HCT116 (cell line): ENCODE data around the gene RABIF. TPM values are rescaled to one million over a fixed set of nuclear protein-coding genes. Genes with fewer than 3 reads are reported as not detected.

ENCODE experiments used
- ATAC-seq: fragments of 200-7000 bp; cut with Tn5 transposase; 2 replicates; pipeline ENCODE4 v1.9.1; 2020; ENCODE audit warnings: mild to moderate bottlenecking, moderate library complexity
- BruUV-seq: library from RNA; stranded (reverse); fragments of 400-500 nt; replicated peaks from 2 replicates; lab custom pipeline; 2021; lab: Mats Ljungman, UMichigan
- CTCF ChIA-PET: fragments of 300-600 bp; sonication (Branson Sonifier 250); formaldehyde crosslinking; loops from one replicate; lab custom pipeline; 2021; ENCODE audit warnings: antibody characterized with exemption; lab: Charles Lee
- POLR2A ChIA-PET: fragments of 300-600, 350-600 bp; sonication (Branson Sonifier 250); formaldehyde crosslinking; loops from one replicate; lab custom pipeline; 2021; ENCODE audit warnings: antibody characterized with exemption; lab: Charles Lee
- RAD21 ChIA-PET, 2 experiments: fragments of 300-600 bp; sonication (Branson Sonifier 250); formaldehyde crosslinking; loops; one replicate each; lab custom pipeline; 2023; ENCODE audit warnings: low total read pairs in 2 of 2; ENCODE audit not compliant: uncharacterized antibody in 2 of 2, unreplicated experiment in 2 of 2, low non-redundant PET in 1 of 2; lab: Charles Lee
- DNase-seq: peaks from one replicate; pipeline ENCODE4 v3.0.0-alpha.2; 2010; ENCODE audit warnings: low read depth, low spot score
- H2AFZ ChIP-seq: fragments of 200-600 bp; shearing (Covaris generic), sonication (generic); 2 replicates; pipeline ENCODE4 v1.6.1; 2017; ENCODE audit warnings: low read depth, mixed run types, mixed read lengths, antibody characterized with exemption, low read length; ENCODE audit not compliant: poor library complexity, severe bottlenecking
- H3K27ac ChIP-seq: 2 replicates; pipeline ENCODE4 v1.5.1; 2012; ENCODE audit warnings: low read depth, low read length
- H3K27me3 ChIP-seq: fragments of 200-600 bp; sonication (generic); 2 replicates; pipeline ENCODE4 v1.6.1; 2016; ENCODE audit warnings: mixed run types, low read length, mixed read lengths; ENCODE audit not compliant: insufficient read depth
- H3K36me3 ChIP-seq, 2 experiments: fragments of 200-500 bp in 1 of 2; fragments of 200-600 bp in 1 of 2; sonication (Bioruptor generic) in 1 of 2; sonication (generic) in 1 of 2; 2 replicates each; pipeline versions ENCODE4 v1.5.1 to v1.6.1; 2014 to 2016; ENCODE audit warnings: low read length in 2 of 2, inconsistent platforms in 1 of 2, mixed read lengths in 1 of 2, mixed run types in 1 of 2; ENCODE audit not compliant: insufficient read depth in 2 of 2, control insufficient read depth in 1 of 2
- H3K4me1 ChIP-seq, 2 experiments: fragments of 200-600 bp in 1 of 2; sonication (generic) in 1 of 2; 2 replicates each; pipeline versions ENCODE4 v1.5.1 to v1.6.1; 2012 to 2017; ENCODE audit warnings: low read length in 2 of 2, inconsistent platforms in 1 of 2, mild to moderate bottlenecking in 1 of 2, mixed read lengths in 1 of 2, mixed run types in 1 of 2, moderate library complexity in 1 of 2; ENCODE audit not compliant: insufficient read depth in 2 of 2, control insufficient read depth in 1 of 2
- H3K4me2 ChIP-seq: fragments of 200-600 bp; sonication (generic); 2 replicates; pipeline ENCODE4 v1.6.1; 2017; ENCODE audit warnings: mixed run types, low read length, mixed read lengths
- H3K4me3 ChIP-seq, 2 experiments: fragments of 200-600 bp in 1 of 2; sonication (generic) in 1 of 2; replicated peaks in 1 of 2; 2 replicates each; pipeline ENCODE4 v1.5.1; 2011 to 2016; ENCODE audit warnings: low read length in 2 of 2, control low read depth in 1 of 2, low read depth in 1 of 2, mild to moderate bottlenecking in 1 of 2, mixed read lengths in 1 of 2, mixed run types in 1 of 2
- H3K79me2 ChIP-seq: fragments of 200-600 bp; sonication (generic); 2 replicates; pipeline ENCODE4 v1.6.1; 2017; ENCODE audit warnings: mild to moderate bottlenecking, mixed run types, low read length, moderate library complexity, mixed read lengths; ENCODE audit not compliant: insufficient read depth
- H3K9ac ChIP-seq: fragments of 200-600 bp; sonication (generic); 2 replicates; pipeline ENCODE4 v1.6.1; 2016; ENCODE audit warnings: low read length, mixed read lengths
- H3K9me2 ChIP-seq: fragments of 200-600 bp; sonication (generic), shearing (Covaris generic); 2 replicates; pipeline ENCODE4 v1.6.1; 2017; ENCODE audit warnings: mixed run types, mild to moderate bottlenecking, moderate library complexity; ENCODE audit not compliant: insufficient read depth
- H3K9me3 ChIP-seq, 2 experiments: fragments of 200-500 bp in 1 of 2; fragments of 200-600 bp in 1 of 2; sonication (Bioruptor generic) in 1 of 2; sonication (generic) in 1 of 2; 2 replicates each; pipeline ENCODE4 v1.6.1; 2014 to 2017; ENCODE audit warnings: low read length in 2 of 2, mixed read lengths in 2 of 2, inconsistent platforms in 1 of 2, low read depth in 1 of 2, mild to moderate bottlenecking in 1 of 2, mixed run types in 1 of 2, moderate library complexity in 1 of 2; ENCODE audit not compliant: control insufficient read depth in 1 of 2, insufficient read depth in 1 of 2
- H4K20me1 ChIP-seq: fragments of 200-600 bp; sonication (generic), shearing (Covaris generic); 2 replicates; pipeline ENCODE4 v1.6.1; 2017; ENCODE audit warnings: mixed run types, mild to moderate bottlenecking, moderate library complexity; ENCODE audit not compliant: insufficient read depth
- EGR1 ChIP-seq: IDR thresholded peaks from 2 replicates; pipeline ENCODE4 v1.6.1; 2012; ENCODE audit warnings: low read depth
- ELF1 ChIP-seq: IDR thresholded peaks from 2 replicates; pipeline ENCODE4 v1.6.1; 2012; ENCODE audit warnings: low read depth, borderline replicate concordance
- EZH2 ChIP-seq: fragments of 200-600 bp; sonication (generic); IDR thresholded peaks from 2 replicates; pipeline ENCODE4 v1.6.1; 2017; ENCODE audit warnings: antibody characterized with exemption, mixed run types
- EZH2phosphoT487 ChIP-seq: fragments of 200-600 bp; IDR thresholded peaks from 2 replicates; pipeline ENCODE4 v1.6.1; 2018; ENCODE audit warnings: antibody characterized with exemption, borderline replicate concordance
- FOSL1 ChIP-seq: IDR thresholded peaks from 2 replicates; pipeline ENCODE4 v1.6.1; 2012; ENCODE audit warnings: low read depth
- POLR2A ChIP-seq: IDR thresholded peaks from 2 replicates; pipeline ENCODE4 v1.7.0; 2011; ENCODE audit warnings: borderline replicate concordance; ENCODE audit not compliant: insufficient read depth, insufficient read length; ENCODE audit errors: extremely low read depth
- SIN3A ChIP-seq: IDR thresholded peaks from 2 replicates; pipeline ENCODE4 v1.6.1; 2012; ENCODE audit warnings: low read depth
- SRF ChIP-seq: IDR thresholded peaks from 2 replicates; pipeline ENCODE4 v1.6.1; 2012; ENCODE audit warnings: low read depth
- YY1 ChIP-seq: IDR thresholded peaks from 2 replicates; pipeline ENCODE4 v1.6.1; 2011; ENCODE audit warnings: low read length, low read depth, moderate library complexity, mild to moderate bottlenecking; ENCODE audit not compliant: insufficient replicate concordance; ENCODE audit errors: extremely low read depth
- intact Hi-C: fragments of 100-400 bp; cut with micrococcal nuclease; formaldehyde crosslinking; loops from 2 replicates; pipeline ENCODE4 v1.10.0; 2022
- total RNA-seq: library from RNA; stranded (reverse); gene quantifications from one replicate; pipeline ENCODE4 v1.2.1, GENCODE V29; 2021; ENCODE audit not compliant: unreplicated experiment
- TF ChIP-seq, protein P1 (sequence below): IDR thresholded peaks from 2 replicates; pipeline ENCODE4 v1.6.1; 2012
- TF ChIP-seq, protein P2 (sequence below), 3 experiments: fragments of 200-600 bp in 1 of 3; sonication (generic) in 1 of 3; IDR thresholded peaks in 2 of 3; conservative IDR thresholded peaks in 1 of 3; 2 replicates each; pipeline ENCODE4 v1.5.1; 2012 to 2017; ENCODE audit warnings: low read depth in 2 of 3, low read length in 2 of 3, antibody characterized with exemption in 1 of 3, borderline replicate concordance in 1 of 3, control low read depth in 1 of 3, mild to moderate bottlenecking in 1 of 3, mixed read lengths in 1 of 3, mixed run types in 1 of 3, moderate library complexity in 1 of 3; ENCODE audit not compliant: insufficient read depth in 1 of 3
- TF ChIP-seq, protein P3 (sequence below): IDR thresholded peaks from 2 replicates; pipeline ENCODE4 v1.6.1; 2011; ENCODE audit warnings: mild to moderate bottlenecking, low read length, moderate library complexity; ENCODE audit not compliant: insufficient replicate concordance; ENCODE audit errors: extremely low read depth

The RABIF gene
- total RNA-seq, 1 experiment from 2014 or later = 5.4 TPM

DNA sequence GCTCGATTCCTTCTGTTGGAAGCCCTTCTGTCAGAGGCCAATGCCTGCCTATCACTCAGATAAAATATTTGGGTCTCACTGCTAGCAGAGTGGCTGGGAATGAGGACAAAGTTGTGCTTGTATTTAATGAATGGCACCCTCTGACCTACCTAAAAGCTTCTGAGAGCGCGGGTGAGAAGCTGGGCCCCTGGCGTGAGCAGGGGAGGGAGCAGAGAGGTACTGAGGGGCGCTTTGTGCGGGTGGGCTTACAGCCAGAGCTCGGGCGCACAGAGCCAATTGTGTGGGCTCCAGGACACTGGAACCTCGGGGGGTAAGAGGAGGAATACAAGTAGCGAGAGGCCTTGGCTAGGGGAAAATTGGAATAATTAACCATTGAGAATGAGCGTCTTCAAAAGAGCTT, 45.9 kb downstream of the RABIF start:
- no peak overlapping the region for H3K9ac ChIP-seq
- H3K9me3 ChIP-seq = no peaks in the 10 kb centered on the region
- H2AFZ ChIP-seq = no peak overlapping the region
- RAD21 ChIA-PET = no interaction called here
- H3K9me2 ChIP-seq = no peaks in the 10 kb centered on the region
- DNase-seq = no peak
- intact Hi-C loops = no loop called here
- ATAC-seq = no peak
- CTCF ChIA-PET = no interaction called here
- no peaks in the 10 kb centered on the region for H4K20me1 ChIP-seq
- no peak overlapping the region for H3K4me2 ChIP-seq
- H3K27me3 ChIP-seq = no peaks in the 10 kb centered on the region
- H3K4me1 ChIP-seq = no peaks in the 10 kb centered on the region
- no peak for TF ChIP-seq YY1
- TF ChIP-seq EGR1 = no peak
- no peak for TF ChIP-seq FOSL1
- TF ChIP-seq, protein P1, sequence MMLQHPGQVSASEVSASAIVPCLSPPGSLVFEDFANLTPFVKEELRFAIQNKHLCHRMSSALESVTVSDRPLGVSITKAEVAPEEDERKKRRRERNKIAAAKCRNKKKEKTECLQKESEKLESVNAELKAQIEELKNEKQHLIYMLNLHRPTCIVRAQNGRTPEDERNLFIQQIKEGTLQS = no peak
- no peaks in the 10 kb centered on the region for H3K79me2 ChIP-seq
- no peak overlapping the region for H3K27ac ChIP-seq
- no peaks in the 10 kb centered on the region for H3K36me3 ChIP-seq
- no peak overlapping the region for H3K4me3 ChIP-seq
- no TSS peak for BruUV-seq
- POLR2A ChIA-PET = no interaction called here

DNA sequence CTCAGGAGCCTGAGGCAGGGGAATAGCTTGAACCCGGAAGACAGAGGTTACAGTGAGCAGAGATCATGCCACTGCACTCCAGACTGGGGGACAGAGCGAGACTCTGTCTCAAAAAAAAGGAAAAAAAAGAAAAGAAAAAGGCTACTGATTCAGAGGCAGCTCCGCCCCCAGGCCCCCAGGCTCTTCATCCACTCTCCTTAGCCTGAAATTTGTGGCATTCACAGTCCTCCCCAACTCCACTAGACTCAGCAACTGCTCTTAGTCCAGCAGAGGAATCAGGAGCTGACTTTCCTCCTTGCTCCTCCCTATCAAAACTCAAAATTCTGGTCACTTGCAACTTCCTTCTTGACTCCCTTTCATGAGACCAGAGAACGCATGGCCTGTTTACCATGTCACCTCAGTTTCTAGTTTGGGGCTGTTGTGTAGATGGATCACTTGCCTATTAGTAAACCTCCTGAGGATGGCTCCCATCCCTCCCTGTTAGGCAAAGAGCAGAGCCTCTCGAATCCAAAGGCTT, 51.1 kb downstream of the RABIF start:
- TF ChIP-seq EZH2phosphoT487 (no peak), FOSL1 (no peak), EZH2 (no peak), ELF1 (no peak), SIN3A (no peak), SRF (no peak), POLR2A (no peak)
- TF ChIP-seq, protein P2, sequence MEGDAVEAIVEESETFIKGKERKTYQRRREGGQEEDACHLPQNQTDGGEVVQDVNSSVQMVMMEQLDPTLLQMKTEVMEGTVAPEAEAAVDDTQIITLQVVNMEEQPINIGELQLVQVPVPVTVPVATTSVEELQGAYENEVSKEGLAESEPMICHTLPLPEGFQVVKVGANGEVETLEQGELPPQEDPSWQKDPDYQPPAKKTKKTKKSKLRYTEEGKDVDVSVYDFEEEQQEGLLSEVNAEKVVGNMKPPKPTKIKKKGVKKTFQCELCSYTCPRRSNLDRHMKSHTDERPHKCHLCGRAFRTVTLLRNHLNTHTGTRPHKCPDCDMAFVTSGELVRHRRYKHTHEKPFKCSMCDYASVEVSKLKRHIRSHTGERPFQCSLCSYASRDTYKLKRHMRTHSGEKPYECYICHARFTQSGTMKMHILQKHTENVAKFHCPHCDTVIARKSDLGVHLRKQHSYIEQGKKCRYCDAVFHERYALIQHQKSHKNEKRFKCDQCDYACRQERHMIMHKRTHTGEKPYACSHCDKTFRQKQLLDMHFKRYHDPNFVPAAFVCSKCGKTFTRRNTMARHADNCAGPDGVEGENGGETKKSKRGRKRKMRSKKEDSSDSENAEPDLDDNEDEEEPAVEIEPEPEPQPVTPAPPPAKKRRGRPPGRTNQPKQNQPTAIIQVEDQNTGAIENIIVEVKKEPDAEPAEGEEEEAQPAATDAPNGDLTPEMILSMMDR (IDR thresholded peaks at IDR 0.05 in 2 of 3, conservative IDR thresholded peaks at IDR 0.05 in 1 of 3; ENCODE audit: borderline replicate concordance in 1 of 3, insufficient read depth in 1 of 3, low read depth in 2 of 3, low read length in 2 of 3) = no peak
- TF ChIP-seq, protein P1 = no peak
- TF ChIP-seq, protein P3, sequence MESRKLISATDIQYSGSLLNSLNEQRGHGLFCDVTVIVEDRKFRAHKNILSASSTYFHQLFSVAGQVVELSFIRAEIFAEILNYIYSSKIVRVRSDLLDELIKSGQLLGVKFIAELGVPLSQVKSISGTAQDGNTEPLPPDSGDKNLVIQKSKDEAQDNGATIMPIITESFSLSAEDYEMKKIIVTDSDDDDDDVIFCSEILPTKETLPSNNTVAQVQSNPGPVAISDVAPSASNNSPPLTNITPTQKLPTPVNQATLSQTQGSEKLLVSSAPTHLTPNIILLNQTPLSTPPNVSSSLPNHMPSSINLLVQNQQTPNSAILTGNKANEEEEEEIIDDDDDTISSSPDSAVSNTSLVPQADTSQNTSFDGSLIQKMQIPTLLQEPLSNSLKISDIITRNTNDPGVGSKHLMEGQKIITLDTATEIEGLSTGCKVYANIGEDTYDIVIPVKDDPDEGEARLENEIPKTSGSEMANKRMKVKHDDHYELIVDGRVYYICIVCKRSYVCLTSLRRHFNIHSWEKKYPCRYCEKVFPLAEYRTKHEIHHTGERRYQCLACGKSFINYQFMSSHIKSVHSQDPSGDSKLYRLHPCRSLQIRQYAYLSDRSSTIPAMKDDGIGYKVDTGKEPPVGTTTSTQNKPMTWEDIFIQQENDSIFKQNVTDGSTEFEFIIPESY = no peak
- TF ChIP-seq, all 23 proteins: peak for 0
- RAD21 ChIA-PET = no interaction called here
- POLR2A ChIA-PET = no interaction called here

More for the DNA sequence above, 51.1 kb downstream of the RABIF start:
- Histone ChIP-seq H3K9me3 (no peaks in the 10 kb centered on the region), H3K4me1 (peaks cover 0 to 4% of the 10 kb centered on the region in 2 experiments; a peak in 1 of 4 replicates), H3K9me2 (no peaks in the 10 kb centered on the region), H3K27me3 (peaks cover 5% of the 10 kb centered on the region; the same call in 1 of the 2 replicates), H3K79me2 (no peaks in the 10 kb centered on the region), H3K4me3 (no peak overlapping the region), H3K36me3 (no peaks in the 10 kb centered on the region), H3K27ac (no peak overlapping the region), H3K4me2 (no peak overlapping the region), H3K9ac (no peak overlapping the region), H4K20me1 (no peaks in the 10 kb centered on the region), H2AFZ (no peak overlapping the region)
- CTCF ChIA-PET = no interaction called here
- DNase-seq = no peak
- ATAC-seq = no peak
- intact Hi-C loops = no loop called here
- BruUV-seq = no TSS peak
